ENCODE data around the gene CSTA.

DNA sequence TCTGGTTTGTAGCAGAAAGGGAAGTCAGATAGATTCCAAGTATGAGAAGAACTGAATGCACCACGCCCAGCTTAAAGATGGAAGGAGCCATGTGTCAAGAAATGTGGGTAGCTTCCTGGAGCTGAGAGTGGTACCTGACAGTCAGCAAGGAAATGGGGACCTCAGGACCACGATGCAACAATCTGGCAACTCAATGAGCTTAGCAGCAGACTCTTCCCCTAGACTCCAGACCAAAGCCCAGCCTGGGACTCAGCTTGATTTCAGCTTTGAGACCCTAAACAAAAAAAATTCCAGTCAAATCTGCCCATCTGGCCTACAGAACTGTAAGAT is 33.6 kb downstream of the CSTA start:
- TF ChIP-seq CTCF (IDR thresholded peaks at IDR 0.05) (no peak), POLR2A (IDR thresholded peaks at IDR 0.05) (no peak)

All from uterus (tissue), 2 donors.